Stimulated activated CD8-positive, alpha-beta memory T cell treated with anti-CD3 and anti-CD28 coated beads, Interleukin-7, amount 100 ng/mL, for 48 hours (primary cell): ENCODE results near the gene INPPL1.

Source experiments
- DNase-seq, 2 donors: peaks; one replicate each; pipeline ENCODE4 v3.0.0-alpha.2; 2020; ENCODE audit warnings: low read depth in 1 of 2; ENCODE audit errors: extremely low read depth in 1 of 2

Gene INPPL1

GRCh38 chr11:72278905-72279304 lies 54.3 kb downstream of the INPPL1 start:
- DNase-seq: no peak

- DNase-seq: no peak
These were observed 55.5 kb downstream of the INPPL1 start for GRCh38 chr11:72280037-72280436.

GRCh38 chr11:72280726-72281315 lies 56.3 kb downstream of the INPPL1 start:
- no peak for DNase-seq

DNA sequence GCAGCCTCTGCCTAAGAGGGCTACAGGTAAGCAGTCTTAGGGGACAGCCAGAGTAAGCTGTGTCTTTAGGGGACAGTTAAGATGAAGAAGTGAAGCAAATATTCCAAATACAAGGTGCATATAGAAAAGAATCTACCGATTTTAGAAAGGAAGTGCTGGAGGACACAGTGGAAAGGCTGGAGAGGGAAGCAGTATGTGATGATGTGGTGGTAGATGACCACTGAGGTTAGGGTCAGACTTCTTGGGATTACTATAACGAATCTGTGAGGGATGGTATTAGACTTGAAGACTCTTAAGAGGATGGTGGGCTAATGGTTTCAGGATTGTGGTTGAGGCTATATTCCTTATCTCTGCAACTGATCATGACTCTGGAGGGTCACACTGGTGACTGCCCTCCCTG lies 59.4 kb downstream of the INPPL1 start:
- DNase-seq: no peak

DNA sequence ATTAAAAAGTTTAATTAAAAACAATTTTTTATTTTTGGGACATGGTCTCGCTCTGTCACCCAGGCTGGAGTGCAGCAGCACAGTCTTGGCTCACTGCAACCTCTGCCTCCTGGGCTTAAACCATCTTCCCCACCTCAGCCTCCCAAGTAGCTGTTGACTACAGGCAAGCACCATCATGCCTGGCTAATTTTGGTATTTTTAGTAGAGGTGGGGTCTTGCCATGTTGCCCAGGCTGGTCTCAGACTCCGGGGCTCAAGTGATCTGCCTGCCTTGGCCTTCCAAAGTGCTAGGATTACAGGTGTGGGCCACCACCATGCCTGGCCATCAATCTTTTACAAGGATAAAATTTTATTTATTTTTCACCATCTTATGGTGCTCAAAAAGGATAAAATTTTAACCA lies 62.7 kb downstream of the INPPL1 start:
- DNase-seq: no peak
